ENCODE measurements around the gene EEFSEC. TPM values are rescaled to one million over a fixed set of nuclear protein-coding genes. Genes with fewer than 3 reads are reported as not detected.

The EEFSEC gene
- total RNA-seq, 1 donor from 2014 or later: 12.2 TPM

GRCh38 chr3:128228366-128228910 is 75.2 kb downstream of the EEFSEC start:
- Mint-ChIP-seq H3K27ac (ENCODE audit: unreplicated experiment) (no peak overlapping the region), H3K36me3 (ENCODE audit: low read depth) (no peaks in the 10 kb centered on the region)
- DNase-seq (ENCODE audit: low spot score): no peak

GRCh38 chr3:128229106-128229857 is 76.0 kb downstream of the EEFSEC start:
- DNase-seq (ENCODE audit: low spot score): no peak
- no peak overlapping the region for H3K27ac Mint-ChIP-seq (ENCODE audit: unreplicated experiment)
- H3K36me3 Mint-ChIP-seq (ENCODE audit: low read depth): no peaks in the 10 kb centered on the region
- H3K9me3 Mint-ChIP-seq (ENCODE audit: low read depth): no peaks in the 10 kb centered on the region
- peaks cover 32% of the 10 kb centered on the region for H3K4me1 Mint-ChIP-seq (ENCODE audit: low read depth)
- no peak for TF ChIP-seq CTCF (IDR thresholded peaks at IDR 0.05)
- no peak overlapping the region for H3K4me3 Mint-ChIP-seq (ENCODE audit: unreplicated experiment)
- H3K27me3 Mint-ChIP-seq (ENCODE audit: low read depth): no peaks in the 10 kb centered on the region

More at GRCh38 chr3:128228366-128228910, 75.2 kb downstream of the EEFSEC start:
- Mint-ChIP-seq H3K9me3 (ENCODE audit: low read depth) (no peaks in the 10 kb centered on the region), H3K27me3 (ENCODE audit: low read depth) (no peaks in the 10 kb centered on the region), H3K4me3 (ENCODE audit: unreplicated experiment) (no peak overlapping the region), H3K4me1 (ENCODE audit: low read depth) (peaks cover 32% of the 10 kb centered on the region)
- TF ChIP-seq CTCF (IDR thresholded peaks at IDR 0.05): no peak

GRCh38 chr3:128231606-128232005 is 78.3 kb downstream of the EEFSEC start:
- no peak for TF ChIP-seq CTCF (IDR thresholded peaks at IDR 0.05)
- Mint-ChIP-seq H3K36me3 (ENCODE audit: low read depth) (no peaks in the 10 kb centered on the region), H3K4me1 (ENCODE audit: low read depth) (peaks cover 36% of the 10 kb centered on the region), H3K4me3 (ENCODE audit: unreplicated experiment) (no peak overlapping the region), H3K27ac (ENCODE audit: unreplicated experiment) (peak overlapping the region; percentile 83), H3K9me3 (ENCODE audit: low read depth) (no peaks in the 10 kb centered on the region), H3K27me3 (ENCODE audit: low read depth) (no peaks in the 10 kb centered on the region)
- DNase-seq (ENCODE audit: low spot score): no peak

- peaks cover 36% of the 10 kb centered on the region for H3K4me1 Mint-ChIP-seq (ENCODE audit: low read depth)
- no peaks in the 10 kb centered on the region for H3K27me3 Mint-ChIP-seq (ENCODE audit: low read depth)
- no peaks in the 10 kb centered on the region for H3K36me3 Mint-ChIP-seq (ENCODE audit: low read depth)
- H3K9me3 Mint-ChIP-seq (ENCODE audit: low read depth): no peaks in the 10 kb centered on the region
- peak overlapping the region; percentile 79 for H3K27ac Mint-ChIP-seq (ENCODE audit: unreplicated experiment)
- H3K4me3 Mint-ChIP-seq (ENCODE audit: unreplicated experiment): peak overlapping the region; percentile 4
- DNase-seq (ENCODE audit: low spot score): no peak
- no peak for TF ChIP-seq CTCF (IDR thresholded peaks at IDR 0.05)
Measured at GRCh38 chr3:128232376-128233178, 79.3 kb downstream of the EEFSEC start.

- no peak for DNase-seq (ENCODE audit: low spot score)
- no peaks in the 10 kb centered on the region for H3K9me3 Mint-ChIP-seq (ENCODE audit: low read depth)
- H3K36me3 Mint-ChIP-seq (ENCODE audit: low read depth): no peaks in the 10 kb centered on the region
- no peak for TF ChIP-seq CTCF (IDR thresholded peaks at IDR 0.05)
- no peak overlapping the region for H3K4me3 Mint-ChIP-seq (ENCODE audit: unreplicated experiment)
- H3K27me3 Mint-ChIP-seq (ENCODE audit: low read depth): no peaks in the 10 kb centered on the region
- H3K27ac Mint-ChIP-seq (ENCODE audit: unreplicated experiment): no peak overlapping the region
- H3K4me1 Mint-ChIP-seq (ENCODE audit: low read depth): peaks cover 27% of the 10 kb centered on the region
Measured at GRCh38 chr3:128235207-128235926, 82.1 kb downstream of the EEFSEC start.

All from chondrocyte (in vitro differentiated cells).